Hepatocyte (in vitro differentiated cells): ENCODE results near the gene ZBTB5. TPM values are rescaled to one million over a fixed set of nuclear protein-coding genes. Genes with fewer than 3 reads are reported as not detected.

Experiments
- DNase-seq: peaks from one replicate; pipeline ENCODE4 v3.0.0-alpha.2; 2016; ENCODE audit warnings: low spot score
- H2AFZ ChIP-seq: fragments of 200-600 bp; sonication (generic); 2 replicates; pipeline ENCODE4 v1.6.0; 2016; ENCODE audit warnings: antibody characterized with exemption, mild to moderate bottlenecking
- H3K27ac ChIP-seq: fragments of 200-600 bp; sonication (generic); 2 replicates; pipeline ENCODE4 v1.5.1; 2016; ENCODE audit warnings: mild to moderate bottlenecking
- H3K27me3 ChIP-seq: fragments of 200-600 bp; sonication (generic); 2 replicates; pipeline ENCODE4 v1.6.1; 2016
- H3K36me3 ChIP-seq: fragments of 200-600 bp; sonication (generic); replicated peaks from 2 replicates; pipeline ENCODE4 v1.5.1; 2016; ENCODE audit warnings: low read depth; ENCODE audit not compliant: insufficient read depth
- H3K4me1 ChIP-seq: fragments of 200-600 bp; sonication (generic); 2 replicates; pipeline ENCODE4 v1.5.1; 2016; ENCODE audit warnings: mild to moderate bottlenecking, moderate library complexity; ENCODE audit not compliant: insufficient read depth
- H3K4me2 ChIP-seq: fragments of 200-600 bp; sonication (generic); 2 replicates; pipeline ENCODE4 v1.6.0; 2016
- H3K4me3 ChIP-seq: fragments of 200-600 bp; sonication (generic); 2 replicates; pipeline ENCODE4 v1.5.1; 2016; ENCODE audit warnings: mild to moderate bottlenecking
- H3K79me2 ChIP-seq: fragments of 200-600 bp; sonication (generic); 2 replicates; pipeline ENCODE4 v1.6.0; 2017; ENCODE audit warnings: mild to moderate bottlenecking
- H3K9me2 ChIP-seq: fragments of 200-600 bp; sonication (generic); replicated peaks from 2 replicates; pipeline ENCODE4 v1.6.0; 2017; ENCODE audit warnings: mild to moderate bottlenecking; ENCODE audit not compliant: insufficient read depth
- H3K9me3 ChIP-seq: fragments of 200-600 bp; sonication (generic); 2 replicates; pipeline ENCODE4 v1.5.1; 2016; ENCODE audit warnings: low read depth, mild to moderate bottlenecking
- H4K20me1 ChIP-seq: fragments of 200-600 bp; sonication (generic); 2 replicates; pipeline ENCODE4 v1.6.0; 2016; ENCODE audit warnings: mild to moderate bottlenecking; ENCODE audit not compliant: insufficient read depth, poor library complexity, severe bottlenecking
- EZH2 ChIP-seq: fragments of 200-600 bp; sonication (generic); IDR thresholded peaks from 2 replicates; pipeline ENCODE4 v1.6.1; 2016; ENCODE audit warnings: antibody characterized with exemption, mild to moderate bottlenecking, borderline replicate concordance
- EZH2phosphoT487 ChIP-seq: fragments of 200-600 bp; sonication (generic); IDR thresholded peaks from one replicate; pipeline ENCODE4 v1.6.1; 2018; ENCODE audit warnings: antibody characterized with exemption, mild to moderate bottlenecking, low read depth, moderate library complexity; ENCODE audit not compliant: unreplicated experiment, severe bottlenecking
- WGBS: methylation state at CpG from one replicate; pipeline ENCODE4 v1.1.6; 2016; ENCODE audit warnings: low lambda C conversion rate; ENCODE audit errors: missing lambda C conversion rate; 5-methylcytosine and 5-hydroxymethylcytosine counted together
- polyA plus RNA-seq: library from polyadenylated mRNA; unstranded; fragments of >200 nt; fragmentation: Nextera tagmentation; extraction: Ambion mirVana; gene quantifications from 2 replicates; pipeline ENCODE4 v1.2.1, GENCODE V29; 2016
- total RNA-seq: library from RNA; depleted of rRNA; stranded (reverse); fragments of >200 nt; gene quantifications from 2 replicates; pipeline ENCODE4 v1.2.3, GENCODE V29; 2014
- TF ChIP-seq, protein P1 (sequence below): fragments of 200-600 bp; sonication (generic); IDR thresholded peaks from 2 replicates; pipeline ENCODE4 v1.5.1; 2016; ENCODE audit warnings: antibody characterized with exemption, mild to moderate bottlenecking; ENCODE audit not compliant: poor library complexity

ZBTB5 gene
- total and polyA plus RNA-seq, 2 experiments from 2014 or later: 3.8 to 21.8 TPM

DNA sequence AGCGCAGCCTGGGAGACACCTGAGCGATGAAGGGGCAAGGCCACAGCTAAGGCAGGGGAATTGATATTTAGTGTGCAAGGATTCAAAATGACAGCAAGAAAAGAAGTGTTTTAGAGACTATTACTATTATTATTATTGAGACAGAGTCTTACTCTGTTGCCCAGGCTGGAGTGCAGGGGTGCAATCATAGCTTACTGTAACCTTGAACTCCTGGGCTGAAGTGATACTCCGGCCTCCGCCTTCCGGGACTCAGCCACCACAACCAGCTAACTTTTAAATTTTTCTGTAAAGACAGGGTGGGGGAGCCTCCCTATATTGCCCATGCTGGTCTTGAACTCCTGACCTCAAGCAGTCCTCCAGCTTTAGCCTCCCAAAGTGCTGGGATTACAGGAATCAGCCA lies 46.0 kb downstream of the ZBTB5 start:
- H3K4me1 ChIP-seq: peaks cover 22% of the 10 kb centered on the region
- WGBS: 92% methylated on average over 5 of the region's 5 CpGs
- H3K9me3 ChIP-seq: no peaks in the 10 kb centered on the region
- H3K79me2 ChIP-seq: peaks cover 16% of the 10 kb centered on the region
- TF ChIP-seq EZH2phosphoT487 (no peak), EZH2 (no peak)
- TF ChIP-seq, protein P1, sequence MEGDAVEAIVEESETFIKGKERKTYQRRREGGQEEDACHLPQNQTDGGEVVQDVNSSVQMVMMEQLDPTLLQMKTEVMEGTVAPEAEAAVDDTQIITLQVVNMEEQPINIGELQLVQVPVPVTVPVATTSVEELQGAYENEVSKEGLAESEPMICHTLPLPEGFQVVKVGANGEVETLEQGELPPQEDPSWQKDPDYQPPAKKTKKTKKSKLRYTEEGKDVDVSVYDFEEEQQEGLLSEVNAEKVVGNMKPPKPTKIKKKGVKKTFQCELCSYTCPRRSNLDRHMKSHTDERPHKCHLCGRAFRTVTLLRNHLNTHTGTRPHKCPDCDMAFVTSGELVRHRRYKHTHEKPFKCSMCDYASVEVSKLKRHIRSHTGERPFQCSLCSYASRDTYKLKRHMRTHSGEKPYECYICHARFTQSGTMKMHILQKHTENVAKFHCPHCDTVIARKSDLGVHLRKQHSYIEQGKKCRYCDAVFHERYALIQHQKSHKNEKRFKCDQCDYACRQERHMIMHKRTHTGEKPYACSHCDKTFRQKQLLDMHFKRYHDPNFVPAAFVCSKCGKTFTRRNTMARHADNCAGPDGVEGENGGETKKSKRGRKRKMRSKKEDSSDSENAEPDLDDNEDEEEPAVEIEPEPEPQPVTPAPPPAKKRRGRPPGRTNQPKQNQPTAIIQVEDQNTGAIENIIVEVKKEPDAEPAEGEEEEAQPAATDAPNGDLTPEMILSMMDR: no peak
- no peak overlapping the region for H3K4me2 ChIP-seq
- H3K9me2 ChIP-seq: no peaks in the 10 kb centered on the region
- no peaks in the 10 kb centered on the region for H3K27me3 ChIP-seq
- no peak for DNase-seq
- H3K36me3 ChIP-seq: no peaks in the 10 kb centered on the region
- peaks cover 3% of the 10 kb centered on the region for H4K20me1 ChIP-seq
- H3K4me3 ChIP-seq: no peak overlapping the region
- no peak overlapping the region for H3K27ac ChIP-seq
- no peak overlapping the region for H2AFZ ChIP-seq

DNA sequence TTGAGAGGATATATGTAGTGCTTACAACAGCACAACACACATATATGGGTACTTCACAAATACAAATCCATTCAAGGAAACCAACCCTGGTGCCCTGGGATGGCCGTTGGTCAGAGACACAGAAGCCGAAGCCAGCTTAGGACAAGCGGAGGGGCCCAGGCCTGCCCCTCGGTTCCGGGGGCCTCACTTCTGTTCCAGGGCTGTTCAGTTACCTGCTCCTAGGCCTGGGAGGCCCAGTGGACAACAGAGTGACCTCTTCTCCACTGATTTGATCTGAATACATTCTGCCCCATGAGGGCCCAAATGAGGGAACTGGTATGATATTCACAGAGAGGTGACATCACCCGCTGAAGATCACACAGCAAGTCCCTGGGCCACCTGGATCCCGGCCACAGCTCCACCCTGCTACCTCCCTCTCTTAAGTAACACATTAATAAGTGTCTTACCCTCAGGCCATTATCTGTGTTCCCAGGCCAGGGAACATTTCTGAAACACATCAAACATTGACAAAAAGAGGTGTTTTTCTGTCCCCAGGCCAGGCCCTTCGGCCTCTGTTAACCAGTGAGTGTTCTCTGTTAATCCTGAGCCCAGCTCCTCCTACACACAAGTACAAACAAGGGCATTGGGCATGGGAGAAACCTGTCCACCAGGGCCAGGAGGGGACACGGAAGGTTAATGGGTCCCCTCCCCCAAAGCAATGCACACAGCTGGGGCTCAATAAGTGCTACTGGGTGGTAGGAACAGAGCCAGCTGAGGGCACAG lies 47.2 kb downstream of the ZBTB5 start:
- H2AFZ ChIP-seq: no peak overlapping the region
- H3K27ac ChIP-seq: no peak overlapping the region
- no peaks in the 10 kb centered on the region for H3K9me3 ChIP-seq
- no peaks in the 10 kb centered on the region for H3K27me3 ChIP-seq
- TF ChIP-seq, protein P1: no peak
- TF ChIP-seq EZH2: no peak
- TF ChIP-seq EZH2phosphoT487: no peak
- no peaks in the 10 kb centered on the region for H3K9me2 ChIP-seq
- H3K4me2 ChIP-seq: no peak overlapping the region
- peaks cover 11% of the 10 kb centered on the region for H3K4me1 ChIP-seq
- peak; percentile 45 for DNase-seq
- no peak overlapping the region for H3K4me3 ChIP-seq
- 79% methylated on average over 9 of the region's 9 CpGs for WGBS
- no peaks in the 10 kb centered on the region for H4K20me1 ChIP-seq
- H3K36me3 ChIP-seq: no peaks in the 10 kb centered on the region
- peaks cover 4% of the 10 kb centered on the region for H3K79me2 ChIP-seq

DNA sequence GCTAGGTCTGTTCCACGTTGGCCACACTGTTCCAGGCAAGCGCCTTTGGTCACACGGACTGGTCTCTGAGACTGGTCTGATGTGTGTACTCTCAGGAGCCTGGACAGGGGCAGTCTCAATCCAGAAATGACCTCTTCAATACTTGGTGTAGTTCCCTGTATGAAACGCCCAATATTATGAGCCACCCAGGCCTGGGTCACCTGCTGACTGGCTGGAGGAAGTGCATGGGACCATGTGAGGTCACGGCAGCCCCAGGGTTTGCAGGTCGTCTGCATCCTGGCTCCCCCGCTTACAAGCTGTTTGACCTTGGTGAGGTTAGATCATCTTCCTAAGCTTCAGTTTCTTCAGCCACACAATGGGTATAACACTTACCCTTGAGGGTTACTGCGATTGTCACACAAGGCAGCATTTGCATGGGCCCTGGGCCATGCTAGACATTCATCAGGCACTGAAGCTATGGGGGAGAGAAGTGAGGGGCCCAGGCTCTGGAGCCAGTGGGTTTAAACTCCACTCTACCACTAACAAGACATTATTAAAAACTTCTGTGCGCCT lies 47.9 kb downstream of the ZBTB5 start:
- Histone ChIP-seq H3K36me3 (no peaks in the 10 kb centered on the region), H3K79me2 (no peaks in the 10 kb centered on the region), H3K4me3 (no peak overlapping the region), H3K4me1 (peaks cover 11% of the 10 kb centered on the region), H3K27ac (no peak overlapping the region), H4K20me1 (no peaks in the 10 kb centered on the region), H3K9me2 (no peaks in the 10 kb centered on the region), H3K9me3 (no peaks in the 10 kb centered on the region), H3K27me3 (no peaks in the 10 kb centered on the region), H2AFZ (no peak overlapping the region), H3K4me2 (no peak overlapping the region)
- TF ChIP-seq EZH2phosphoT487 (no peak), EZH2 (no peak)
- TF ChIP-seq, protein P1: no peak
- DNase-seq: no peak
- 93% methylated on average over 9 of the region's 9 CpGs for WGBS
